ENCODE results near the gene STAM.
"Not testable (repeated sequence)": the region's sequence is repeated elsewhere in the genome, so short reads cannot be mapped to it uniquely, and the experiment has no call there.

The STAM gene

GRCh38 chr10:17716161-17716560, 72.2 kb downstream of the STAM start:
- FAIRE-seq (no peak), DNase-seq (ENCODE audit: extremely low spot score, insufficient read length, low read depth) (no peak)

GRCh38 chr10:17722317-17723014, 78.5 kb downstream of the STAM start:
- FAIRE-seq; DNase-seq (ENCODE audit: extremely low spot score, insufficient read length, low read depth): not testable (repeated sequence)

GRCh38 chr10:17725703-17726102, 81.8 kb downstream of the STAM start:
- no peak for FAIRE-seq
- DNase-seq (ENCODE audit: extremely low spot score, insufficient read length, low read depth) = no peak

- DNase-seq (ENCODE audit: extremely low spot score, insufficient read length, low read depth) (no peak), FAIRE-seq (no peak)
Observed at GRCh38 chr10:17729630-17730029, 85.7 kb downstream of the STAM start.

- no peak for FAIRE-seq
- DNase-seq (ENCODE audit: extremely low spot score, insufficient read length, low read depth) = no peak
Observed at GRCh38 chr10:17730667-17731066, 86.7 kb downstream of the STAM start.

GRCh38 chr10:17731331-17732020, 87.5 kb downstream of the STAM start:
- FAIRE-seq (no peak), DNase-seq (ENCODE audit: extremely low spot score, insufficient read length, low read depth) (no peak)

- FAIRE-seq (no peak), DNase-seq (ENCODE audit: extremely low spot score, insufficient read length, low read depth) (no peak)
Observed at GRCh38 chr10:17733620-17734019, 89.7 kb downstream of the STAM start.

GRCh38 chr10:17734432-17735080, 90.6 kb downstream of the STAM start:
- DNase-seq (ENCODE audit: extremely low spot score, insufficient read length, low read depth) (no peak), FAIRE-seq (no peak)

- no peak for FAIRE-seq
Observed at GRCh38 chr10:17735166-17735941, 91.4 kb downstream of the STAM start.

GRCh38 chr10:17736223-17736622, 92.3 kb downstream of the STAM start:
- no peak for DNase-seq (ENCODE audit: extremely low spot score, insufficient read length, low read depth)
- no peak for FAIRE-seq

More at GRCh38 chr10:17735166-17735941, 91.4 kb downstream of the STAM start:
- DNase-seq (ENCODE audit: extremely low spot score, insufficient read length, low read depth) = no peak

- peak; percentile 85 for FAIRE-seq
- no peak for DNase-seq (ENCODE audit: extremely low spot score, insufficient read length, low read depth)
Observed at GRCh38 chr10:17737027-17737965, 93.3 kb downstream of the STAM start.

GRCh38 chr10:17740668-17741067, 96.7 kb downstream of the STAM start:
- FAIRE-seq = no peak
- DNase-seq (ENCODE audit: extremely low spot score, insufficient read length, low read depth) = no peak

GRCh38 chr10:17742918-17743317, 99.0 kb downstream of the STAM start:
- DNase-seq (ENCODE audit: extremely low spot score, insufficient read length, low read depth) (no peak), FAIRE-seq (peak; percentile 92)

GRCh38 chr10:17743437-17743836, 99.5 kb downstream of the STAM start:
- DNase-seq (ENCODE audit: extremely low spot score, insufficient read length, low read depth) = no peak
- FAIRE-seq = no peak

- DNase-seq (ENCODE audit: extremely low spot score, insufficient read length, low read depth) (no peak), FAIRE-seq (peak; percentile 69)
Observed at GRCh38 chr10:17744341-17744861, 100.5 kb downstream of the STAM start.

GRCh38 chr10:17747883-17748550, 104.1 kb downstream of the STAM start:
- no peak for DNase-seq (ENCODE audit: extremely low spot score, insufficient read length, low read depth)
- FAIRE-seq = no peak

GRCh38 chr10:17749890-17750289, 105.9 kb downstream of the STAM start:
- no peak for FAIRE-seq
- no peak for DNase-seq (ENCODE audit: extremely low spot score, insufficient read length, low read depth)

- FAIRE-seq (no peak), DNase-seq (ENCODE audit: extremely low spot score, insufficient read length, low read depth) (no peak)
Observed at GRCh38 chr10:17751781-17752445, 108.0 kb downstream of the STAM start, which contains the start of gene TMEM236. TSS of gene TMEM236 (plus strand) at chr10:17752201. CDS start at chr10:17752296, 95 bp downstream.

Measured in GM18507 (cell line).